Endothelial cell (in vitro differentiated cells): ENCODE results near the gene CARD11. TPM values are rescaled to one million over a fixed set of nuclear protein-coding genes. Genes with fewer than 3 reads are reported as not detected.

Source experiments
- DNase-seq: peaks from one replicate; pipeline ENCODE4 v3.0.0; 2021; ENCODE audit warnings: low spot score
- H3K27ac Mint-ChIP-seq: one replicate; pipeline ENCODE4 v1.8.0; 2021; ENCODE audit warnings: mixed read lengths, inconsistent platforms; ENCODE audit not compliant: unreplicated experiment
- H3K27me3 Mint-ChIP-seq: one replicate; pipeline ENCODE4 v1.8.0; 2021; ENCODE audit warnings: mild to moderate bottlenecking, moderate library complexity, mixed read lengths, inconsistent platforms; ENCODE audit not compliant: unreplicated experiment
- H3K36me3 Mint-ChIP-seq: one replicate; pipeline ENCODE4 v1.8.0; 2021; ENCODE audit warnings: mild to moderate bottlenecking, low read depth, mixed read lengths, inconsistent platforms; ENCODE audit not compliant: unreplicated experiment
- H3K4me1 Mint-ChIP-seq: one replicate; pipeline ENCODE4 v1.8.0; 2021; ENCODE audit warnings: mild to moderate bottlenecking, mixed read lengths, inconsistent platforms; ENCODE audit not compliant: unreplicated experiment
- H3K4me3 Mint-ChIP-seq: one replicate; pipeline ENCODE4 v1.8.0; 2021; ENCODE audit warnings: mild to moderate bottlenecking, mixed read lengths, inconsistent platforms; ENCODE audit not compliant: unreplicated experiment
- H3K9me3 Mint-ChIP-seq: one replicate; pipeline ENCODE4 v1.8.0; 2021; ENCODE audit warnings: mixed read lengths, inconsistent platforms; ENCODE audit not compliant: unreplicated experiment
- CTCF ChIP-seq: fragments of 200-600 bp; sonication (generic); IDR thresholded peaks from one replicate; pipeline ENCODE4 v1.5.0; 2021; ENCODE audit warnings: antibody characterized with exemption; ENCODE audit not compliant: unreplicated experiment
- total RNA-seq: library from RNA; stranded (reverse); fragmentation: NEBNext Ultra II Directional; extraction: Animal tissue kit (Norgen Biotek cat#: 25700); gene quantifications from one replicate; pipeline ENCODE4 v1.2.1, GENCODE V29; 2021; ENCODE audit not compliant: unreplicated experiment

CARD11 gene
- total RNA-seq, 1 donor from 2014 or later: 3.9 TPM

- DNase-seq: no peak
- Mint-ChIP-seq H3K27ac (no peak overlapping the region), H3K4me1 (no peaks in the 10 kb centered on the region), H3K4me3 (no peak overlapping the region), H3K9me3 (no peaks in the 10 kb centered on the region), H3K36me3 (peaks cover 4% of the 10 kb centered on the region), H3K27me3 (peaks cover 5% of the 10 kb centered on the region)
- no peak for TF ChIP-seq CTCF
These were observed 98.9 kb downstream of the CARD11 start for GRCh38 chr7:2944739-2945138.

- Mint-ChIP-seq H3K4me1 (no peaks in the 10 kb centered on the region), H3K36me3 (peaks cover 4% of the 10 kb centered on the region), H3K9me3 (no peaks in the 10 kb centered on the region), H3K27me3 (peaks cover 5% of the 10 kb centered on the region), H3K4me3 (no peak overlapping the region), H3K27ac (no peak overlapping the region)
- DNase-seq: no peak
- no peak for TF ChIP-seq CTCF
These were observed 99.6 kb downstream of the CARD11 start for GRCh38 chr7:2943851-2944601.

- Mint-ChIP-seq H3K27me3 (peaks cover 4% of the 10 kb centered on the region), H3K9me3 (no peaks in the 10 kb centered on the region), H3K27ac (no peak overlapping the region), H3K4me3 (no peak overlapping the region), H3K36me3 (peaks cover 4% of the 10 kb centered on the region), H3K4me1 (no peaks in the 10 kb centered on the region)
- no peak for DNase-seq
- TF ChIP-seq CTCF: no peak
These were observed 102.3 kb downstream of the CARD11 start for GRCh38 chr7:2941216-2941859.

GRCh38 chr7:2940466-2940865 is 103.2 kb downstream of the CARD11 start:
- Mint-ChIP-seq H3K4me3 (no peak overlapping the region), H3K36me3 (peaks cover 4% of the 10 kb centered on the region), H3K4me1 (no peaks in the 10 kb centered on the region), H3K9me3 (no peaks in the 10 kb centered on the region), H3K27ac (no peak overlapping the region), H3K27me3 (peaks cover 4% of the 10 kb centered on the region)
- DNase-seq: no peak
- no peak for TF ChIP-seq CTCF
